HepG2 (cell line): ENCODE results near the gene PLXDC2. TPM values are rescaled to one million over a fixed set of nuclear protein-coding genes. Genes with fewer than 3 reads are reported as not detected.

Experiments
- ATAC-seq: fragments of 200-7000 bp; cut with Tn5 transposase; 3 replicates; pipeline ENCODE4 v1.9.1; 2020; ENCODE audit warnings: mild to moderate bottlenecking, moderate library complexity
- BruUV-seq: library from RNA; stranded (reverse); fragments of 400-500 nt; replicated peaks from 2 replicates; lab custom pipeline; 2021; lab: Mats Ljungman, UMichigan
- CTCF ChIA-PET: fragments of 300-600 bp; formaldehyde crosslinking; extraction: SDS; loops from one replicate; lab custom pipeline; 2021; ENCODE audit warnings: low total read pairs, inconsistent platforms, low intra/inter-chr PET ratio; lab: Yijun Ruan, JAX
- POLR2A ChIA-PET: fragments of 350-600 bp; sonication (Branson Sonifier 250); formaldehyde crosslinking; loops from one replicate; lab custom pipeline; 2020; ENCODE audit warnings: antibody characterized with exemption, inconsistent platforms; lab: Yijun Ruan, JAX
- DNase-seq: peaks from one replicate; pipeline ENCODE4 v3.0.0-alpha.2; 2015; ENCODE audit warnings: low spot score
- FAIRE-seq: peaks from 3 replicates; lab custom pipeline; 2011; peaks lifted over from hg19 to GRCh38; lab: Jason Lieb, UNC
- H2AFZ ChIP-seq: one replicate; pipeline ENCODE4 v1.6.1; 2011; ENCODE audit warnings: low read length, inconsistent platforms
- H3K27ac ChIP-seq: fragments of 300-600 bp; 3 replicates; pipeline ENCODE4 v1.8.0; 2011; ENCODE audit warnings: mixed run types, mild to moderate bottlenecking, mixed read lengths, low read length, inconsistent platforms; ENCODE audit not compliant: insufficient read depth; ENCODE audit errors: extremely low read length
- H3K27me3 ChIP-seq, 2 experiments: fragments of 200-600 bp in 1 of 2; 2 replicates in 1 of 2; 3 replicates in 1 of 2; pipeline versions ENCODE4 v1.6.0 to v1.8.0; 2011; ENCODE audit warnings: low read length in 2 of 2, mild to moderate bottlenecking in 2 of 2, moderate library complexity in 2 of 2, inconsistent platforms in 1 of 2; ENCODE audit not compliant: insufficient read depth in 2 of 2, control insufficient read depth in 1 of 2
- H3K36me3 ChIP-seq, 2 experiments: fragments of 200-600 bp in 1 of 2; replicated peaks in 1 of 2; 2 replicates in 1 of 2; 3 replicates in 1 of 2; pipeline versions ENCODE4 v1.5.1 to v1.8.0; 2011; ENCODE audit warnings: low read length in 2 of 2, inconsistent platforms in 1 of 2; ENCODE audit not compliant: insufficient read depth in 2 of 2, control insufficient read depth in 1 of 2
- H3K4me1 ChIP-seq: 2 replicates; pipeline ENCODE4 v1.5.1; 2012; ENCODE audit warnings: low read length, inconsistent platforms; ENCODE audit not compliant: insufficient read depth
- H3K4me2 ChIP-seq: 2 replicates; pipeline ENCODE4 v1.6.0; 2011; ENCODE audit warnings: low read depth, low read length, inconsistent platforms
- H3K4me3 ChIP-seq, 3 experiments: fragments of 200-600 bp in 1 of 3; sonication (generic), shearing (Covaris generic) in 1 of 3; replicated peaks in 1 of 3; 2 replicates each; pipeline ENCODE4 v1.5.1; 2011 to 2016; ENCODE audit warnings: low read length in 3 of 3, inconsistent platforms in 2 of 3, low read depth in 2 of 3, mild to moderate bottlenecking in 2 of 3, control low read depth in 1 of 3, mixed read lengths in 1 of 3; ENCODE audit not compliant: insufficient read depth in 1 of 3
- H3K79me2 ChIP-seq: one replicate; pipeline ENCODE4 v1.6.1; 2011; ENCODE audit warnings: low read length, inconsistent platforms; ENCODE audit not compliant: insufficient read depth
- H3K9ac ChIP-seq: 2 replicates; pipeline ENCODE4 v1.6.0; 2011; ENCODE audit warnings: mild to moderate bottlenecking, low read depth, low read length, inconsistent platforms; ENCODE audit not compliant: insufficient read depth
- H3K9me3 ChIP-seq: 2 replicates; pipeline ENCODE4 v1.5.1; 2012; ENCODE audit warnings: mild to moderate bottlenecking, low read length
- H4K20me1 ChIP-seq: 2 replicates; pipeline ENCODE4 v1.6.0; 2011; ENCODE audit warnings: inconsistent platforms, mild to moderate bottlenecking, low read length, moderate library complexity; ENCODE audit not compliant: insufficient read depth
- GABPA ChIP-seq, 2 experiments: IDR thresholded peaks; 2 replicates each; pipeline ENCODE4 v1.6.1; 2011 to 2016; ENCODE audit warnings: low read depth in 2 of 2, low read length in 1 of 2, missing biosample characterization in 1 of 2, missing genetic modification characterization in 1 of 2
- ZNF121 ChIP-seq: sonication (generic); formaldehyde crosslinking; IDR thresholded peaks from 2 replicates; pipeline ENCODE4 v1.5.0; 2020; ENCODE audit warnings: mild to moderate bottlenecking, missing genetic modification reagents
- ZNF724P ChIP-seq: sonication (generic); formaldehyde crosslinking; IDR thresholded peaks from 2 replicates; pipeline ENCODE4 v1.8.0; 2022; ENCODE audit warnings: missing genetic modification reagents, borderline replicate concordance
- ZNF768 ChIP-seq: sonication (generic); formaldehyde crosslinking; IDR thresholded peaks from 2 replicates; pipeline ENCODE4 v1.4.0; 2020; ENCODE audit warnings: missing genetic modification reagents
- ZSCAN22 ChIP-seq: sonication (generic); formaldehyde crosslinking; IDR thresholded peaks from 2 replicates; pipeline ENCODE4 v1.4.0; 2020; ENCODE audit warnings: mild to moderate bottlenecking, missing genetic modification reagents
- WGBS: methylation state at CpG from one replicate; pipeline ENCODE4 v1.1.6; 2017; ENCODE audit warnings: low lambda C conversion rate; 5-methylcytosine and 5-hydroxymethylcytosine counted together
- in situ Hi-C: cut with HindIII; loops from 2 replicates; pipeline ENCODE4 v1.10.0; 2017; ENCODE audit warnings: low pct_unique_long_range_greater_than_20kb; ENCODE audit not compliant: extremely low pct_ligation_motif_present
- intact Hi-C: fragments of 100-400 bp; cut with micrococcal nuclease; formaldehyde crosslinking; loops from one replicate; pipeline ENCODE4 v1.10.0; 2022; ENCODE audit not compliant: unreplicated experiment
- polyA plus RNA-seq, 8 experiments: library from polyadenylated mRNA; depleted of rRNA in 3 of 8; stranded (reverse) in 7 of 8; unstranded in 1 of 8; fragments of >200 nt; fragmentation: Illumina TruSeq in 4 of 8; extraction: Trizol in 4 of 8; gene quantifications; 2 replicates each; pipeline versions ENCODE4 v1.2.1 to v1.2.3, GENCODE V29; 2011 to 2016; ENCODE audit warnings: low read depth in 4 of 8, missing spikeins in 1 of 8, mixed read lengths in 1 of 8; ENCODE audit not compliant: insufficient read depth in 1 of 8
- total RNA-seq, 5 experiments: library from RNA; depleted of rRNA; stranded (reverse); fragments of >200 nt; fragmentation: Illumina TruSeq; extraction: Trizol; gene quantifications; 2 replicates each; pipeline ENCODE4 v1.2.3, GENCODE V29; 2016; ENCODE audit warnings: low read depth in 1 of 5
- TF ChIP-seq, protein P1 (sequence below): IDR thresholded peaks from 2 replicates; pipeline ENCODE4 v1.6.1; 2016; ENCODE audit warnings: mild to moderate bottlenecking, missing biosample characterization, missing genetic modification reagents
- TF ChIP-seq, protein P2 (sequence below): sonication (generic); formaldehyde crosslinking; IDR thresholded peaks from 2 replicates; pipeline ENCODE4 v1.4.0; 2020; ENCODE audit warnings: missing genetic modification reagents, mild to moderate bottlenecking, borderline replicate concordance
- TF ChIP-seq, protein P3 (sequence below): sonication (generic); formaldehyde crosslinking; IDR thresholded peaks from 2 replicates; pipeline ENCODE4 v1.5.0; 2020; ENCODE audit warnings: missing genetic modification reagents

PLXDC2 gene
- total and polyA plus RNA-seq, 2 of the 13 experiments (the other 11 are each of a cell fraction or from before 2014, with no cell fraction given) = 2.1 to 2.4 TPM

DNA sequence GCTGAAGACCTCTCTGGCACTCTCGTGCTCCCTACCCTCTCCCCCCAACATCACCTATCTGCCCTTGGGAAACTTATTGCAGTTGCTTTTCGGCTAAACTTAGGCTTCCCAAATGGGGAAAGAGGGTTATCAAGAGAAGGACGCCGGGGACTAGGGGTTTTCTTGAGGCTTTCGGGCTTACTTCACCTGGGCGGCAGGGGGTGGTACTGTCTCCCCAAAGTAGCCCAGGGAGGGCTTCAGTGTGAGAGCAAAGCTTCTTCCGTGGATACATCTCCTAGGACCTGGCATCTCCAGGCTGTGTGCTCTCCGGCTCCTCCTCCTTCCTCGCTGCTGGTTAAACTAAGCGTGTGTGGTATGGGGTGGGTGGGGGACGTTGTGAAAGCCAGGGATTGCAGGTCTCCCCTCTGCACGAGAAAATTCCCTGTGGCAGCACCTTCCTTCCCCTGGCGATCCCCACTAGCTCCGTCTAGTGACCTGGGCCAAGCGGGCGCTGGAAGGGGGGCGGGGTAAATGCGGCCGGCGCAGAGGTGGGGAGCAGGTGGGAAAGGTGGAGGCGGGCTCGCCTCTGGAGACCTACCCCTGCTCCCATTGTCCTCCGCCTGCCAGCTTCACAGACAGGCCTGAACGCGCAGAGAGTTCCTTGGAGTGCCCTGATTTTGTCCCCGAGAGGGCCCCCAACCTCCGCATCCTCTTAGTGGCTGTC, 1.1 kb downstream of the PLXDC2 start:
- Histone ChIP-seq H3K79me2 (no peaks in the 10 kb centered on the region), H3K27me3 (peaks cover 3 to 25% of the 10 kb centered on the region in 2 experiments; a peak in 3 of 5 replicates), H4K20me1 (peaks cover 3% of the 10 kb centered on the region; the same call in 1 of the 2 replicates), H3K4me1 (peaks cover 11% of the 10 kb centered on the region; the same call in 1 of the 2 replicates), H3K4me3 (peak overlapping the region; percentile 32 to 64 (median 55); a peak in 4 of 6 replicates), H3K27ac (no peak overlapping the region), H2AFZ (no peak overlapping the region), H3K9me3 (no peaks in the 10 kb centered on the region), H3K4me2 (peak overlapping the region; percentile 65), H3K9ac (no peak overlapping the region), H3K36me3 (no peaks in the 10 kb centered on the region)
- ATAC-seq (peak; percentile 18), DNase-seq (no peak), FAIRE-seq (no peak)
- intact Hi-C loops = loop anchor here (5.0 kb wide), 1 partner anchor 950 kb away; no protein-coding TSS in a partner anchor
- POLR2A ChIA-PET = no interaction called here
- 37% methylated on average over 25 of the region's 27 CpGs for WGBS
- in situ Hi-C loops = no loop called here
- CTCF ChIA-PET = no interaction called here
- TF ChIP-seq ZNF768 (CRISPR knock-in tag) (no peak), ZSCAN22 (CRISPR knock-in tag) (no peak), ZNF724P (CRISPR knock-in tag) (no peak), ZNF121 (no peak), GABPA (IDR thresholded peaks at IDR 0.05; ENCODE audit: low read depth, low read length) (no peak), GABPA (CRISPR knock-in tag; IDR thresholded peaks at IDR 0.05; ENCODE audit: low read depth) (no peak)
- TF ChIP-seq, protein P1, sequence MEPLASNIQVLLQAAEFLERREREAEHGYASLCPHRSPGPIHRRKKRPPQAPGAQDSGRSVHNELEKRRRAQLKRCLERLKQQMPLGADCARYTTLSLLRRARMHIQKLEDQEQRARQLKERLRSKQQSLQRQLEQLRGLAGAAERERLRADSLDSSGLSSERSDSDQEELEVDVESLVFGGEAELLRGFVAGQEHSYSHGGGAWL = no peak
- TF ChIP-seq, protein P2, sequence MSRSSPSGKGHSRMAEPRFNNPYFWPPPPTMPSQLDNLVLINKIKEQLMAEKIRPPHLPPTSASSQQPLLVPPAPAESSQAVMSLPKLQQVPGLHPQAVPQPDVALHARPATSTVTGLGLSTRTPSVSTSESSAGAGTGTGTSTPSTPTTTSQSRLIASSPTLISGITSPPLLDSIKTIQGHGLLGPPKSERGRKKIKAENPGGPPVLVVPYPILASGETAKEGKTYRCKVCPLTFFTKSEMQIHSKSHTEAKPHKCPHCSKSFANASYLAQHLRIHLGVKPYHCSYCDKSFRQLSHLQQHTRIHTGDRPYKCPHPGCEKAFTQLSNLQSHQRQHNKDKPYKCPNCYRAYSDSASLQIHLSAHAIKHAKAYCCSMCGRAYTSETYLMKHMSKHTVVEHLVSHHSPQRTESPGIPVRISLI (CRISPR knock-in tag) = no peak
- TF ChIP-seq, protein P3, sequence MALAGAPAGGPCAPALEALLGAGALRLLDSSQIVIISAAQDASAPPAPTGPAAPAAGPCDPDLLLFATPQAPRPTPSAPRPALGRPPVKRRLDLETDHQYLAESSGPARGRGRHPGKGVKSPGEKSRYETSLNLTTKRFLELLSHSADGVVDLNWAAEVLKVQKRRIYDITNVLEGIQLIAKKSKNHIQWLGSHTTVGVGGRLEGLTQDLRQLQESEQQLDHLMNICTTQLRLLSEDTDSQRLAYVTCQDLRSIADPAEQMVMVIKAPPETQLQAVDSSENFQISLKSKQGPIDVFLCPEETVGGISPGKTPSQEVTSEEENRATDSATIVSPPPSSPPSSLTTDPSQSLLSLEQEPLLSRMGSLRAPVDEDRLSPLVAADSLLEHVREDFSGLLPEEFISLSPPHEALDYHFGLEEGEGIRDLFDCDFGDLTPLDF (CRISPR knock-in tag) = no peak
- no TSS peak for BruUV-seq
